Hepatocyte (in vitro differentiated cells): Measurements from ENCODE around the gene GNA14.

Experiments used
- CTCF ChIP-seq: fragments of 200-600 bp; sonication (generic); IDR thresholded peaks from 2 replicates; pipeline ENCODE4 v1.5.1; 2016; ENCODE audit warnings: antibody characterized with exemption, mild to moderate bottlenecking; ENCODE audit not compliant: poor library complexity
- EZH2 ChIP-seq: fragments of 200-600 bp; sonication (generic); IDR thresholded peaks from 2 replicates; pipeline ENCODE4 v1.6.1; 2016; ENCODE audit warnings: antibody characterized with exemption, mild to moderate bottlenecking, borderline replicate concordance

- TF ChIP-seq CTCF (no peak), EZH2 (no peak)
Observed at GRCh38 chr9:77586591-77586990, 61.5 kb downstream of the GNA14 start.
